Astrocyte of the spinal cord (primary cell): ENCODE data around the gene AKNAD1.

Source experiments
- DNase-seq: peaks from one replicate; pipeline ENCODE4 v3.0.0; 2011; ENCODE audit warnings: low read depth, low spot score
- H3K4me3 ChIP-seq: 2 replicates; pipeline ENCODE4 v1.5.1; 2011; ENCODE audit warnings: low read depth, mild to moderate bottlenecking, low read length, moderate library complexity
- CTCF ChIP-seq: IDR thresholded peaks from 2 replicates; pipeline ENCODE4 v1.5.1; 2012; ENCODE audit warnings: low read depth, mild to moderate bottlenecking, low read length, inconsistent platforms
- in situ Hi-C: cut with HindIII; loops from 2 replicates; pipeline ENCODE4 v1.10.0; 2017; ENCODE audit warnings: low sequenced_read_pairs

The AKNAD1 gene

GRCh38 chr1:108814343-108815125 is 42.4 kb downstream of the AKNAD1 start:
- H3K4me3 ChIP-seq, result no peak overlapping the region
- no peak for TF ChIP-seq CTCF
- peak; percentile 65 for DNase-seq
- in situ Hi-C loops, result no loop called here

- no peak for TF ChIP-seq CTCF
- H3K4me3 ChIP-seq, result no peak overlapping the region
- no peak for DNase-seq
- in situ Hi-C loops, result no loop called here
Measured at GRCh38 chr1:108813326-108813725, 43.6 kb downstream of the AKNAD1 start.

- H3K4me3 ChIP-seq, result no peak overlapping the region
- no peak for DNase-seq
- TF ChIP-seq CTCF, result no peak
- in situ Hi-C loops, result no loop called here
Measured at GRCh38 chr1:108811611-108812010, 45.3 kb downstream of the AKNAD1 start.

- H3K4me3 ChIP-seq, result no peak overlapping the region
- DNase-seq, result no peak
- TF ChIP-seq CTCF, result no peak
- in situ Hi-C loops, result no loop called here
Measured at GRCh38 chr1:108808438-108808837, 48.5 kb downstream of the AKNAD1 start.

- in situ Hi-C loops, result no loop called here
- no peak for DNase-seq
- TF ChIP-seq CTCF, result no peak
Measured at GRCh38 chr1:108803548-108803947, 53.3 kb downstream of the AKNAD1 start.

GRCh38 chr1:108801101-108801500 is 55.8 kb downstream of the AKNAD1 start:
- in situ Hi-C loops, result no loop called here
- peak; percentile 36 for DNase-seq
- no peak overlapping the region for H3K4me3 ChIP-seq
- TF ChIP-seq CTCF, result no peak

More at GRCh38 chr1:108803548-108803947, 53.3 kb downstream of the AKNAD1 start:
- no peak overlapping the region for H3K4me3 ChIP-seq
